ENCODE results near the gene SMIM17.
"Not testable (repeated sequence)": the region's sequence is repeated elsewhere in the genome, so short reads cannot be mapped to it uniquely, and the experiment has no call there.

Gene SMIM17

GRCh38 chr19:56660381-56661107 is 17.6 kb downstream of the SMIM17 start:
- no peak for DNase-seq (ENCODE audit: low read depth in 2 of 2)

- no peak for DNase-seq (ENCODE audit: low read depth in 2 of 2)
Observed at GRCh38 chr19:56661248-56661647, 18.3 kb downstream of the SMIM17 start.

- no peak for DNase-seq (ENCODE audit: low read depth in 2 of 2)
Observed at GRCh38 chr19:56663931-56664500, 21.1 kb downstream of the SMIM17 start.

GRCh38 chr19:56664511-56664910 is 21.6 kb downstream of the SMIM17 start:
- no peak for DNase-seq (ENCODE audit: low read depth in 2 of 2)

- DNase-seq (ENCODE audit: low read depth in 2 of 2): no peak
Observed at GRCh38 chr19:56667311-56667870, 24.4 kb downstream of the SMIM17 start.

- DNase-seq (ENCODE audit: low read depth in 2 of 2): no peak
Observed at GRCh38 chr19:56668676-56669075, 25.7 kb downstream of the SMIM17 start.

- DNase-seq (ENCODE audit: low read depth in 2 of 2): no peak
Observed at GRCh38 chr19:56670401-56670960, 27.5 kb downstream of the SMIM17 start.

GRCh38 chr19:56670961-56671612 is 28.1 kb downstream of the SMIM17 start:
- no peak for DNase-seq (ENCODE audit: low read depth in 2 of 2)

- peak; percentile 61 to 74 for DNase-seq (ENCODE audit: low read depth in 2 of 2)
Observed at GRCh38 chr19:56671613-56671994, 28.6 kb downstream of the SMIM17 start, which contains the start of gene ZNF835. TSS of gene ZNF835 (minus strand) at chr19:56671757. CDS start at chr19:56665198, 6,559 bp downstream.

GRCh38 chr19:56672610-56673009 is 29.7 kb downstream of the SMIM17 start:
- not testable (repeated sequence) for DNase-seq (ENCODE audit: low read depth in 2 of 2)

GRCh38 chr19:56678205-56678604 is 35.2 kb downstream of the SMIM17 start:
- no peak for DNase-seq (ENCODE audit: low read depth in 2 of 2)

- no peak for DNase-seq (ENCODE audit: low read depth in 2 of 2)
Observed at GRCh38 chr19:56681702-56682101, 38.7 kb downstream of the SMIM17 start.

- no peak for DNase-seq (ENCODE audit: low read depth in 2 of 2)
Observed at GRCh38 chr19:56683116-56683515, 40.2 kb downstream of the SMIM17 start.

GRCh38 chr19:56687031-56687430 is 44.1 kb downstream of the SMIM17 start:
- DNase-seq (ENCODE audit: low read depth in 2 of 2): no peak

- no peak for DNase-seq (ENCODE audit: low read depth in 2 of 2)
Observed at GRCh38 chr19:56689198-56689597, 46.2 kb downstream of the SMIM17 start.

- DNase-seq (ENCODE audit: low read depth in 2 of 2): no peak
Observed at GRCh38 chr19:56690670-56691069, 47.7 kb downstream of the SMIM17 start.

GRCh38 chr19:56692206-56692895 is 49.4 kb downstream of the SMIM17 start:
- DNase-seq (ENCODE audit: low read depth in 2 of 2): no peak

GRCh38 chr19:56699552-56699951 is 56.6 kb downstream of the SMIM17 start:
- DNase-seq (ENCODE audit: low read depth in 2 of 2): no peak

GRCh38 chr19:56701895-56702294 is 58.9 kb downstream of the SMIM17 start:
- no peak for DNase-seq (ENCODE audit: low read depth in 2 of 2)

- DNase-seq (ENCODE audit: low read depth in 2 of 2): no peak
Observed at GRCh38 chr19:56705939-56706338, 63.0 kb downstream of the SMIM17 start.
